AG04449 (cell line): ENCODE data around the gene MFAP5.

Source experiments
- CTCF ChIA-PET: fragments of 350-600 bp; formaldehyde crosslinking; extraction: SDS; loops from one replicate; lab custom pipeline; 2021; ENCODE audit warnings: antibody characterized with exemption; lab: Yijun Ruan, JAX
- POLR2A ChIA-PET: fragments of 400-600, 350-600 bp; formaldehyde crosslinking; extraction: SDS; loops from one replicate; lab custom pipeline; 2020; ENCODE audit warnings: antibody characterized with exemption, inconsistent platforms; lab: Yijun Ruan, JAX
- DNase-seq: peaks from one replicate; pipeline ENCODE4 v3.0.0-alpha.2; 2010; ENCODE audit warnings: low read depth, low spot score
- H3K4me3 ChIP-seq: 2 replicates; pipeline ENCODE4 v1.5.1; 2011; ENCODE audit warnings: low read depth, mild to moderate bottlenecking, control low read depth, low read length
- TF ChIP-seq, protein P1 (sequence below): IDR thresholded peaks from one replicate; pipeline ENCODE4 v1.5.1; 2011; ENCODE audit warnings: mild to moderate bottlenecking, moderate library complexity, low read length, control low read depth, inconsistent platforms; ENCODE audit not compliant: insufficient read depth; ENCODE audit errors: missing control alignments

MFAP5 gene

DNA sequence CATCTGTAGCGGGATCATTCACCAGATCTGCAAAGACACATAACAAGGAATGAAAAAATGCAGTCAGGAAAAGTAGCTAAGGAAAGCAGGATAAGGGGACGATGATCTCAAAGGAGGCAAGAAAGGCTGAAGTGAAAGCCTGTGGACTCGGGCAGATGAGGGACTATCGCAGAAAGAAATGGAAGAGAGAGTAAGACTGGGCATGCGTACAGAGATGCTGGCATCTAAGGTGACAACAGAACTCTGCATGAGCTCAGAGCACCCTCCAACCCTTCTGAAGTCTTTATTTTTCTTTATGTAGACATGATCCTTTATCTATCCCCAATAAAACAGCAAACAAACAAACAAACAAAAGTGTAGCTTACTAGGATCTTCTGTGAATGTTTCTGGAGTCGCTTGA lies 7.2 kb downstream of the MFAP5 start:
- ChIA-PET POLR2A (no interaction called here), CTCF (interaction anchor here (0.8 to 10.1 kb wide), 10 partner anchors 9 to 394 kb away, joined by 3 to 97 read pairs (median 4); partner anchors contain the start of gene A2ML1)
- TF ChIP-seq, protein P1, sequence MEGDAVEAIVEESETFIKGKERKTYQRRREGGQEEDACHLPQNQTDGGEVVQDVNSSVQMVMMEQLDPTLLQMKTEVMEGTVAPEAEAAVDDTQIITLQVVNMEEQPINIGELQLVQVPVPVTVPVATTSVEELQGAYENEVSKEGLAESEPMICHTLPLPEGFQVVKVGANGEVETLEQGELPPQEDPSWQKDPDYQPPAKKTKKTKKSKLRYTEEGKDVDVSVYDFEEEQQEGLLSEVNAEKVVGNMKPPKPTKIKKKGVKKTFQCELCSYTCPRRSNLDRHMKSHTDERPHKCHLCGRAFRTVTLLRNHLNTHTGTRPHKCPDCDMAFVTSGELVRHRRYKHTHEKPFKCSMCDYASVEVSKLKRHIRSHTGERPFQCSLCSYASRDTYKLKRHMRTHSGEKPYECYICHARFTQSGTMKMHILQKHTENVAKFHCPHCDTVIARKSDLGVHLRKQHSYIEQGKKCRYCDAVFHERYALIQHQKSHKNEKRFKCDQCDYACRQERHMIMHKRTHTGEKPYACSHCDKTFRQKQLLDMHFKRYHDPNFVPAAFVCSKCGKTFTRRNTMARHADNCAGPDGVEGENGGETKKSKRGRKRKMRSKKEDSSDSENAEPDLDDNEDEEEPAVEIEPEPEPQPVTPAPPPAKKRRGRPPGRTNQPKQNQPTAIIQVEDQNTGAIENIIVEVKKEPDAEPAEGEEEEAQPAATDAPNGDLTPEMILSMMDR = no peak
- no peak overlapping the region for H3K4me3 ChIP-seq
- DNase-seq = no peak

- TF ChIP-seq, protein P1 = no peak
- H3K4me3 ChIP-seq = no peak overlapping the region
- ChIA-PET CTCF (interaction anchor here (1.0 to 1.4 kb wide), 3 partner anchors 9 to 242 kb away, joined by 4 to 10 read pairs (median 4); no protein-coding TSS in a partner anchor), POLR2A (interaction anchor here (0.5 to 0.7 kb wide), 2 partner anchors 10 to 199 kb away, joined by 3 to 4 read pairs; no protein-coding TSS in a partner anchor)
- DNase-seq = no peak
Measured at GRCh38 chr12:8648576-8649205, 13.9 kb downstream of the MFAP5 start.

DNA sequence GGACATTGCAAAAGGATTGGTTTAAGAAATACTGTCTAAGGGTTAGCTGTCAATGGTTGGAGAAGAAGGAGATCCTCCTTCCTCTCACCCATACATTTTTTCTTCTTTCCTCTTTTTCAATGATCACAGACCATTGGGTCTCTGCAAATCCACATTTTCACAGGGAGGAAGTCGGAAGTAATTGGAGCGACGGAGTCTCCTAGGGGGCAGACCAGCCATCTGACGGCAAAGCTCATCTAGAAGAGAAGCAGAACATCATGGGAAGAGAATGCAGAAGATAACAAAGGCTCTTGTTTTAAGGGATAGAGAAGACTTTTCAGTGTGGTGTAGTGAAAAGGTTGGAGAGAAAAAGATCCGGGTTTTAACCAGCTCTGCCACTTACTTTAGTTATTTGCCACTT lies 14.7 kb downstream of the MFAP5 start:
- POLR2A ChIA-PET = interaction anchor here (0.7 kb wide), 1 partner anchor 199 kb away, joined by 3 read pairs; no protein-coding TSS in a partner anchor
- TF ChIP-seq, protein P1 = no peak
- CTCF ChIA-PET = interaction anchor here (1.0 to 1.4 kb wide), 5 partner anchors 9 to 402 kb away, joined by 3 to 10 read pairs (median 4); no protein-coding TSS in a partner anchor
- no peak for DNase-seq
- H3K4me3 ChIP-seq = no peak overlapping the region

DNA sequence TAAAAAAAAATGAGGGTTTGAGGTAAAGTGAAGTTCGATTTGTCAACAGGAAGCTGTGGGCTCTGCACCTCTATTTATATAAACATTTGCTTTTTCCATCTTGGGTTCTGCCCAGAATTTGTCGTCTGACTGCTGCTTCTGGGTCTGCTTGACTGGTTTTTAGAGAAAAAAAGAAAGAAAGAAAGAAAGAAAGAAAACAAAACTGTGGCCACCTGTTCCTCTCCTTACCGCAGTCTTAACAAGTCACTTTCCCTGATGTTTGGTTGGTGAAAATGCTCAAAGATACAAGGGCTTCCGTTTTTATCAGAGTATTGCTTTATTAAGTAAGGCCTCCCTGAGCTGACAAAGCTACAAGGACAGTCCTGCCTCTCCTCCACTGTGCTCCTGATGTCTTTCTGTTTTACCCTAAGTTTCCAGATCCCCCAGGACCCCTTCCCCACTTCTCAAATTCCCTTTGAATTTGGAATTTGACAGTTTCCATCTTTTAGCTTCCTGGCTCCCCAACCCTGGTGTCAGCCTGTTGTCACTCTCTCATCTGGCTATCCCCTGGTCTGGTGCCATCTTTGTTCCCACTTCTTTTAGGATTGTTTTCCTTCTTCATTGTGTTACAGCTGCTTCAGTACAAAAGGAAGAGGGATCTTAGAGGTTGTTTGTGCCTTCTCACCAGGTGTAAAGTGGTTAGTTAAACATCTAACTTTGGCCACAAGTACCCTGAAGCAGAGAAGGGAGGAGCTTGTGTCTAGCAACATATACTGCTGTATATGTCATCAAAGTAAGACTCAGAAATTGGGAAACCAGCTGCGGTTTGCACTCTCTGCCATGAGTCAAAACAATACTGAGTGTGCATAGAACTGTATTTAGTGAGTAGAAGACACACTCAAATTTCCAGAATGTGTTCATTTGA lies 18.0 kb downstream of the MFAP5 start:
- CTCF ChIA-PET = interaction anchor here (1.0 kb wide), 2 partner anchors 13 to 246 kb away, joined by 3 to 4 read pairs; no protein-coding TSS in a partner anchor
- TF ChIP-seq, protein P1 = no peak
- DNase-seq = no peak
- POLR2A ChIA-PET = interaction anchor here (1.4 kb wide), 1 partner anchor 13 kb away, joined by 4 read pairs; no protein-coding TSS in a partner anchor
- H3K4me3 ChIP-seq = no peak overlapping the region

DNA sequence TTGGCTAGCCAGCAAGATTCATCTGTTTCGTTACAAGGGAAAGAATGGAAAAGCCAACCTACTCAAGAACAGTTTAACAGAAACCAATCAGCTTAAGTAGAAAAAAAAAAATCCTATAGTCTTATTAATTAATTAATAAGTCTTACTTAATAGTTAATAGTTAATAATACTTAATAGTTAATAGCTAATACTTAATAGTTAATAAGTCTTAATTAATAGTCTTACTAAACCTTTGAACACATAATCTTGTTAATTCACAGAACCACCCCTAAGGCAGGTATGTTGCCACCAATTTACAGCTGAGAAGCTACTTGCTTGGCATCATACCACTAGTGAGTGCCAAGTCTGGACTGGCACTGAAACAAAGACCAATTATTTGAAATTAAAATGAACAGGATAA lies 19.9 kb downstream of the MFAP5 start:
- no peak for DNase-seq

More for the DNA sequence above, 19.9 kb downstream of the MFAP5 start:
- ChIA-PET POLR2A (no interaction called here), CTCF (interaction anchor here (0.6 kb wide), 1 partner anchor 133 kb away, joined by 3 read pairs; no protein-coding TSS in a partner anchor)
- TF ChIP-seq, protein P1 = no peak
- H3K4me3 ChIP-seq = no peak overlapping the region
